Mesendoderm (in vitro differentiated cells): Measurements from ENCODE around the gene BOC.

ENCODE experiments used
- DNase-seq: peaks from one replicate; pipeline ENCODE4 v3.0.0; 2013
- H2AK5ac ChIP-seq: 2 replicates; pipeline ENCODE4 v1.6.1; 2013; ENCODE audit warnings: low read length, inconsistent platforms
- H2BK120ac ChIP-seq: 2 replicates; pipeline ENCODE4 v1.6.1; 2013; ENCODE audit warnings: low read depth, mild to moderate bottlenecking, low read length, moderate library complexity, mixed read lengths
- H2BK15ac ChIP-seq: replicated peaks from 2 replicates; pipeline ENCODE4 v1.6.1; 2013; ENCODE audit warnings: low read depth, mild to moderate bottlenecking, moderate library complexity
- H2BK5ac ChIP-seq: 2 replicates; pipeline ENCODE4 v1.6.1; 2013; ENCODE audit warnings: low read length, inconsistent platforms
- H3K18ac ChIP-seq: 2 replicates; pipeline ENCODE4 v1.6.1; 2013; ENCODE audit warnings: mild to moderate bottlenecking, low read length, mixed read lengths
- H3K23ac ChIP-seq: one replicate; pipeline ENCODE4 v1.6.1; 2013; ENCODE audit warnings: low read length
- H3K27ac ChIP-seq: 2 replicates; pipeline ENCODE4 v1.5.1; 2013; ENCODE audit warnings: low read depth, mild to moderate bottlenecking, inconsistent platforms, low read length, moderate library complexity
- H3K27me3 ChIP-seq: 2 replicates; pipeline ENCODE4 v1.6.1; 2013; ENCODE audit warnings: low read length, control low read depth, mild to moderate bottlenecking, inconsistent platforms; ENCODE audit not compliant: insufficient read depth, poor library complexity
- H3K36me3 ChIP-seq: 2 replicates; pipeline ENCODE4 v1.6.1; 2013; ENCODE audit warnings: low read length, inconsistent platforms; ENCODE audit not compliant: control insufficient read depth, insufficient read depth
- H3K4ac ChIP-seq: one replicate; pipeline ENCODE4 v1.6.1; 2013; ENCODE audit warnings: low read depth, mild to moderate bottlenecking, low read length, moderate library complexity
- H3K4me1 ChIP-seq: 2 replicates; pipeline ENCODE4 v1.6.1; 2013; ENCODE audit warnings: low read depth, low read length, inconsistent platforms; ENCODE audit not compliant: control insufficient read depth
- H3K4me2 ChIP-seq: 2 replicates; pipeline ENCODE4 v1.6.1; 2013; ENCODE audit warnings: low read length
- H3K4me3 ChIP-seq: 2 replicates; pipeline ENCODE4 v1.5.1; 2013; ENCODE audit warnings: mild to moderate bottlenecking, low read length
- H3K56ac ChIP-seq: one replicate; pipeline ENCODE4 v1.6.1; 2013; ENCODE audit warnings: low read length
- H3K79me1 ChIP-seq: 2 replicates; pipeline ENCODE4 v1.6.1; 2013; ENCODE audit warnings: low read length, inconsistent platforms
- H3K79me2 ChIP-seq: 2 replicates; pipeline ENCODE4 v1.6.1; 2013; ENCODE audit warnings: mild to moderate bottlenecking, low read length; ENCODE audit not compliant: control insufficient read depth, insufficient read depth
- H3K9ac ChIP-seq: 2 replicates; pipeline ENCODE4 v1.6.1; 2013; ENCODE audit warnings: low read length, inconsistent platforms
- H4K5ac ChIP-seq: one replicate; pipeline ENCODE4 v1.6.1; 2013; ENCODE audit warnings: low read length
- H4K8ac ChIP-seq: one replicate; pipeline ENCODE4 v1.6.1; 2013; ENCODE audit warnings: low read depth, mild to moderate bottlenecking, control low read depth, low read length, moderate library complexity
- WGBS: extraction: QIAGEN DNeasy Blood & Tissue Kit; methylation state at CpG from one replicate; pipeline ENCODE4 v1.1.7; 2013; ENCODE audit warnings: low lambda C conversion rate, missing lambda C conversion rate; ENCODE audit not compliant: insufficient coverage; ENCODE audit errors: extremely low coverage; 5-methylcytosine and 5-hydroxymethylcytosine counted together

Gene BOC

DNA sequence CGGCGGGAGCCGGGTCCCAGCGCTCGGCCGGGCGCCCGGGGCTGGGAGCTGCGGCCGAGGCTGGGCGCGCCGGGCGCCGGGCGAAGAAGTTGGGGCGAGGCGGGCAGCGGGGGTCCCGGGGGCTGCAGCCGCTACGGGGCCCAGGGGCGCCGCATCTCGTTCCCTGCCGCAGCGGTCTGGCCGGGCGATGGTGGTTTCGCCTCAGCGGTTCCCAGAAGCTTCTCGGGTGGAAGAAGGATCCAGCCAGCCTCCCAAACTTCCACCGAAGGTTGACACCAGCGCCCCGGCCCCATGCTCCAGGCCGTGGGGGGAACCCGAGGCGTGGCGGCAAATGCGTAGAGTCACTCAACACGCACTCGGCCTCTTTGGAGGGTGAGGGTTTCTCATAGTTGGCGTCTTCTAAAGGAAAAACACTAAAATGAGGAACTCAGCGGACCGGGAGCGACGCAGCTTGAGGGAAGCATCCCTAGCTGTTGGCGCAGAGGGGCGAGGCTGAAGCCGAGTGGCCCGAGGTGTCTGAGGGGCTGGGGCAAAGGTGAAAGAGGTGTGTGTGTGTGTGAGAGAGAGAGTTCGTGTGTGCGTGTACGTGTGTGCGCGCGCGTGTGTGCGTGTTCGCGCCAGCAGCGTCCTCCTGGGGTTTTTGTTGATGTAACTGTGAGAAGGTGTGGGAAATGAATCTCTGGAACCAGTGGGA is 940 bp downstream of the BOC start:
- peak overlapping the region; percentile 77 for H3K4me2 ChIP-seq
- peak; percentile 29 for DNase-seq

DNA sequence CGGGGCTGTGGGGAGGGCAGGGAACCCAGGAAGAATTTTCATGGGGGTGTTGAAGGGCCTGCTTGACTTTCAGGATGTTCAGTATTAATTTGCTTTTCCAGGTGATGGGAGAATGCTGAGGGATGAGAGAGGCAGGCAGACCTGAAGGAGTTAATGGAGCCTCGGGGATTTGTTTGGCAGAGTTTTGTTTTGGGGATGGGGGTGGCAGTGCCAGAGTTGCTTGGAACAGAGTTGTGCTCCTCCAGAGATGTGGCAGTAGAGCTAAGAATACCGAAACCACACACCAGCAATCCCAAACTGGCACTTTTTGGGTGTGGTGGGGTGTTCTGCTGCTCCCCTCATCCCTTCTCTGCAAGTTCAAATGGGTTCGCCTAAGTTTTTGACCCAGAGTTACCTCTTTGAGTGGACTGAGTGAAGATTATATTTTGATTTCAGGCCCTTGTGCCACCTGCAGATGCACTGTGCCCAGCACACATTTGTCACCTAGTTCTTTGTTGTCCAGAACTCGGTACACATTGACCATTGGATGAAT is 1.6 kb downstream of the BOC start:
- DNase-seq, result no peak

More for the DNA sequence above, 940 bp downstream of the BOC start:
- Histone ChIP-seq H2BK5ac (no peak overlapping the region), H3K79me2 (no peaks in the 10 kb centered on the region), H3K9ac (peak overlapping the region; percentile 75), H3K4me1 (no peaks in the 10 kb centered on the region), H3K23ac (no peak overlapping the region), H2AK5ac (no peak overlapping the region), H3K56ac (peak overlapping the region; percentile 80), H3K27ac (no peak overlapping the region), H2BK15ac (no peak overlapping the region), H3K4me3 (peak overlapping the region; percentile 22), H2BK120ac (no peak overlapping the region), H4K5ac (no peak overlapping the region), H3K79me1 (no peaks in the 10 kb centered on the region), H4K8ac (no peak overlapping the region), H3K4ac (no peak overlapping the region), H3K36me3 (no peaks in the 10 kb centered on the region), H3K27me3 (peaks cover 6% of the 10 kb centered on the region), H3K18ac (no peak overlapping the region)
- WGBS, result no CpG with 5 or more reads among the region's 62 CpGs

DNA sequence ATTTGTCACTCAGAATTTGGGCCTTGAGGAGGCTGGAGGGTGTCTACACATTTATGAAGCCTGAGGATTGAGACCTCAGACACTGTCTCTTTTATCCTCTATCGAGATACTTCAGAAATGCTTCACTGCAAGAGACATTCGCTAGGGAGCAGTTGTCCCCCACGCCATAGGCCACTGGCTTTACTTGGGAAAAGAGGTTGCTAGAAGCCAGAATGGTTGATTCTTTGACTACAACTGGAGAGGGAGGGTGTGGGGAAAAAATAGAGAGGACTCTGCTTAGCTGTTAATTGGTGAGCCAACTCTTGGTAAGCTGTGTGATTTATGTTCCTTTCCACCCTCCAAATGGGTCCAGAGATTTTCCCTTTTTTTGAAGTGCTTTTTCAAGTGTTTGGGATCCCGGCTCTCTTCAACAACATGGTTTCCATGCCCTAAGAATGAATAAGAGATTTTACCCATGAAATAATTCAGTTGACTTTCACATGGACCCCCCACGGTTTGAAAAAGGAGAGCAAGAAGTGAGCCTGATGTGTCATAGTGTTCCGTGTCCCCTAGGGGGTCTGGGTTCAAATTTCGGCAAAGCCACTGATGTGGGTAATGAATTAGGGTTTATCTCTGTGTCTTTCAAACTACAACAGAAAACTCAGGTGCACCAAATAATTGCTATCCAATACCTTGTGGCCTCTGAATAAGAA is 2.7 kb downstream of the BOC start:
- no peak overlapping the region for H2BK120ac ChIP-seq
- no peaks in the 10 kb centered on the region for H3K4me1 ChIP-seq
- no peak overlapping the region for H3K23ac ChIP-seq
- peaks cover 6% of the 10 kb centered on the region for H3K27me3 ChIP-seq
- no peak overlapping the region for H3K9ac ChIP-seq
- H3K79me1 ChIP-seq, result no peaks in the 10 kb centered on the region
- no peak overlapping the region for H4K8ac ChIP-seq
- no peak overlapping the region for H3K4me2 ChIP-seq
- no peak overlapping the region for H2BK15ac ChIP-seq
- H4K5ac ChIP-seq, result no peak overlapping the region
- H2BK5ac ChIP-seq, result no peak overlapping the region
- H3K79me2 ChIP-seq, result no peaks in the 10 kb centered on the region
- H3K18ac ChIP-seq, result no peak overlapping the region
- no peak for DNase-seq
- H3K56ac ChIP-seq, result no peak overlapping the region
- no peak overlapping the region for H2AK5ac ChIP-seq
- no peaks in the 10 kb centered on the region for H3K36me3 ChIP-seq
- H3K27ac ChIP-seq, result no peak overlapping the region
- H3K4me3 ChIP-seq, result no peak overlapping the region
- no CpG with 5 or more reads among the region's 7 CpGs for WGBS
- no peak overlapping the region for H3K4ac ChIP-seq

More for the DNA sequence above, 1.6 kb downstream of the BOC start:
- no peak overlapping the region for H2AK5ac ChIP-seq
- no peaks in the 10 kb centered on the region for H3K79me2 ChIP-seq
- H2BK15ac ChIP-seq, result no peak overlapping the region
- no peaks in the 10 kb centered on the region for H3K79me1 ChIP-seq
- no peak overlapping the region for H2BK5ac ChIP-seq
- no peak overlapping the region for H4K5ac ChIP-seq
- H2BK120ac ChIP-seq, result no peak overlapping the region
- H3K27ac ChIP-seq, result no peak overlapping the region
- no peak overlapping the region for H3K4me3 ChIP-seq
- H3K18ac ChIP-seq, result no peak overlapping the region
- H3K23ac ChIP-seq, result no peak overlapping the region
- H3K9ac ChIP-seq, result no peak overlapping the region
- no peaks in the 10 kb centered on the region for H3K36me3 ChIP-seq
- H3K27me3 ChIP-seq, result peaks cover 6% of the 10 kb centered on the region
- H3K4me2 ChIP-seq, result no peak overlapping the region
- WGBS, result no CpG with 5 or more reads among the region's 5 CpGs
- H4K8ac ChIP-seq, result no peak overlapping the region
- no peaks in the 10 kb centered on the region for H3K4me1 ChIP-seq
- no peak overlapping the region for H3K4ac ChIP-seq
- peak overlapping the region; percentile 80 for H3K56ac ChIP-seq

DNA sequence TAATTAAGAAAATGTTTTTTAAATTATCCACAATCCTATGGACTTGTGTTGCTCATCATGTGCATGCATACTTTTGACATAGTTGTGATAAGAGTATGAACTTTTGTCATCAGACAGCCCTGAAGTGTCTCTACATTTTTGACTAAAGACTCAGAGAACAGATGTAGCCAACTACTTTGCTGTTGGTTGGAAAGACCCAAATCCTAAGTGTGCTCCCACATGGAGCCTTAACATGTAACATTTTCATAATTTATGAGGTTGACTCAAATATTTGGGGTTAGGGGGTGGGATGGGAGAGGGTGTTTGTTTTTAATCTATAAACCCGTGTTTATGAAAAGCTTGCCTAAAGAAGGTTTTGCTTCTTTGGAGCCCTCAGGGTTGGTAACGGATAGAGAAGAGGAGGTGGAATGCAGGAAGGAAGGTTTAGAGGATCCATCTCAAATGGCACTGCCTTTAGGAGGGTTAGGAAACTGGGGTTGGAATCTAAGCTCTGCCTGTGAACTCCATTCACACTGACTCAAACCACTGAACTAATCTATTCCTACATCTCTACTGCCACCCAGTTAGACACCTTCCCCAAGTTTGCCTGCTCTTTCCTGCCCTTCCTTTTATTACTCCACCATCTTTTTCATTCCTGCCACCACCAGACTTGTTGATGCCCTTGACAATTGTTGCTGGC is 3.7 kb downstream of the BOC start:
- H3K79me1 ChIP-seq, result no peaks in the 10 kb centered on the region
- no peak overlapping the region for H3K4me2 ChIP-seq
- no peak overlapping the region for H2BK15ac ChIP-seq
- H2AK5ac ChIP-seq, result no peak overlapping the region
- no peak overlapping the region for H3K4me3 ChIP-seq
- H3K27ac ChIP-seq, result no peak overlapping the region
- no peaks in the 10 kb centered on the region for H3K4me1 ChIP-seq
- H3K27me3 ChIP-seq, result peaks cover 6% of the 10 kb centered on the region
- H2BK120ac ChIP-seq, result no peak overlapping the region
- no peaks in the 10 kb centered on the region for H3K79me2 ChIP-seq
- no peak overlapping the region for H2BK5ac ChIP-seq
- no peak overlapping the region for H3K56ac ChIP-seq
- no peaks in the 10 kb centered on the region for H3K36me3 ChIP-seq
- no peak overlapping the region for H3K4ac ChIP-seq
- H3K9ac ChIP-seq, result no peak overlapping the region
- WGBS, result no CpG with 5 or more reads among the region's 2 CpGs
- DNase-seq, result no peak
- no peak overlapping the region for H3K23ac ChIP-seq
- no peak overlapping the region for H4K8ac ChIP-seq
- H3K18ac ChIP-seq, result no peak overlapping the region
- no peak overlapping the region for H4K5ac ChIP-seq

DNA sequence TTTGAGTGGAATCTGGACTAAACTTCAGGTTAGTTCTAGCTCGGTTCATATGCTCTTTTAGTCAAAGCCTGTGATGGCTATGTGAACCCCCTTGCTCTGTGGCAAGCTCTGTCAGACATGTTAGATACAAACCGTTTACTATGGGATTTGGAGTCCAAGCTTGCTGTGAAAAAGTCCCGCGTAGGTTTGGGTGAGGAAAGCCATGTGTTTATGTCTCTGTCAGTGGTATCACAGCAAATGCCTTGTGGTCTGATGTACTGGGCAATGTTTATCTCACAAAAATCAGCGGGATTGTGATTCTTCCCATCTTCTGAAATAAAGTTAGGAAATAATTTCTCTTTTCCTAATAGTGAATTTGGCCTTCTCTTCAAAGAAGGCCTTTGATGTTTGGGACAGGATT is 5.0 kb downstream of the BOC start:
- peaks cover 6% of the 10 kb centered on the region for H3K27me3 ChIP-seq
- no peak overlapping the region for H3K18ac ChIP-seq
- no peak overlapping the region for H3K4ac ChIP-seq
- DNase-seq, result no peak
- H4K8ac ChIP-seq, result no peak overlapping the region
- no peak overlapping the region for H3K4me3 ChIP-seq
- WGBS, result no CpG with 5 or more reads among the region's 5 CpGs
- H4K5ac ChIP-seq, result no peak overlapping the region
- no peak overlapping the region for H3K56ac ChIP-seq
- no peak overlapping the region for H2BK120ac ChIP-seq
- H3K23ac ChIP-seq, result no peak overlapping the region
- no peak overlapping the region for H2BK5ac ChIP-seq
- no peaks in the 10 kb centered on the region for H3K79me1 ChIP-seq
- no peaks in the 10 kb centered on the region for H3K4me1 ChIP-seq
- H3K27ac ChIP-seq, result no peak overlapping the region
- H3K36me3 ChIP-seq, result no peaks in the 10 kb centered on the region
- H3K9ac ChIP-seq, result no peak overlapping the region
- no peaks in the 10 kb centered on the region for H3K79me2 ChIP-seq
- no peak overlapping the region for H2BK15ac ChIP-seq
- H2AK5ac ChIP-seq, result no peak overlapping the region
- no peak overlapping the region for H3K4me2 ChIP-seq
